Astrocyte of the cerebellum (primary cell): ENCODE data around the gene MAL.

Source experiments
- DNase-seq: peaks from one replicate; pipeline ENCODE4 v3.0.0-alpha.2; 2011; ENCODE audit warnings: low read depth
- H3K4me3 ChIP-seq: 2 replicates; pipeline ENCODE4 v1.5.1; 2011; ENCODE audit warnings: mild to moderate bottlenecking, low read depth, low read length, moderate library complexity
- in situ Hi-C: cut with HindIII; loops from 2 replicates; pipeline ENCODE4 v1.10.0; 2017; ENCODE audit warnings: low sequenced_read_pairs
- TF ChIP-seq, protein P1 (sequence below): IDR thresholded peaks from 2 replicates; pipeline ENCODE4 v1.5.1; 2012; ENCODE audit warnings: low read length, low read depth, moderate library complexity, mild to moderate bottlenecking; ENCODE audit errors: missing control alignments

The MAL gene

DNA sequence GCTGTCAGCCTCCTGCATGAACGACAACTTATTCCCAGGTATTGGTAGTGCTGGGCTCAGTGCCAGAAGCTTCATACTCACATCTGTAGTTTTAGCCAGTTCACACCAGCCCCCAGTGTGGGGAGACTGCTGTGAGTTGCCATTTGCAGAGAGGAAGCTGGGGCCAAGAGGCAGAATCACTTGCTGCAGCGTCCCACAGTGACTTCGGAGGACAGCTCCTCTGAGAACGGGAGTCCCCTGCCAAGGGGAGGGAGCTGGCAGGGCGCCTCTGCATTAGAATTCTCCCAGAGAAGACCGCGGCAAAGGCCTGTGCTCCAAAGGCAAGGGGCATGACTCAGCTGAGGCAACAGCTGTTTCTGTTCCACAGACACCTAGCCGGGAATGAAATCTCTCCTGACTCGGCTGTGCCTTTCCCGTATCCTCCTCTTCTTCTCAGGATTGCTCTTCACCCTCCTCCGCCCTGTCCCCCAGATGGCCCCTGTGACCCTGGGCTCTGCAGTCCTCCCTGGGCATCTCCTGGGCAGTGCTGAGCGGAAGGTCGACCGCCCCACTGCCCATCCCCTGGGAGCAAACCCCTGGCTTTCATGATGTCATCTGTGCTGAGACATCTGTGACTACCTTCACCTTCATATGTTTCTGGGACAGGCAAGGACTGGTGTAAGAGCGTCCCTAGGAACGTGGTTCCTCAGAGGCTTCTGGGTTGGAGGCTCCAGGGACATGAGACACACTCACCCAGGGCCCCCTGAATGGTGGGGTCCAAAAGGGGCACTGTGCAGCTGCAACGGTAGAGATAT lies 18.0 kb downstream of the MAL start:
- H3K4me3 ChIP-seq: no peak overlapping the region
- in situ Hi-C loops: no loop called here
- peak; percentile 34 for DNase-seq
- TF ChIP-seq, protein P1, sequence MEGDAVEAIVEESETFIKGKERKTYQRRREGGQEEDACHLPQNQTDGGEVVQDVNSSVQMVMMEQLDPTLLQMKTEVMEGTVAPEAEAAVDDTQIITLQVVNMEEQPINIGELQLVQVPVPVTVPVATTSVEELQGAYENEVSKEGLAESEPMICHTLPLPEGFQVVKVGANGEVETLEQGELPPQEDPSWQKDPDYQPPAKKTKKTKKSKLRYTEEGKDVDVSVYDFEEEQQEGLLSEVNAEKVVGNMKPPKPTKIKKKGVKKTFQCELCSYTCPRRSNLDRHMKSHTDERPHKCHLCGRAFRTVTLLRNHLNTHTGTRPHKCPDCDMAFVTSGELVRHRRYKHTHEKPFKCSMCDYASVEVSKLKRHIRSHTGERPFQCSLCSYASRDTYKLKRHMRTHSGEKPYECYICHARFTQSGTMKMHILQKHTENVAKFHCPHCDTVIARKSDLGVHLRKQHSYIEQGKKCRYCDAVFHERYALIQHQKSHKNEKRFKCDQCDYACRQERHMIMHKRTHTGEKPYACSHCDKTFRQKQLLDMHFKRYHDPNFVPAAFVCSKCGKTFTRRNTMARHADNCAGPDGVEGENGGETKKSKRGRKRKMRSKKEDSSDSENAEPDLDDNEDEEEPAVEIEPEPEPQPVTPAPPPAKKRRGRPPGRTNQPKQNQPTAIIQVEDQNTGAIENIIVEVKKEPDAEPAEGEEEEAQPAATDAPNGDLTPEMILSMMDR: no peak

DNA sequence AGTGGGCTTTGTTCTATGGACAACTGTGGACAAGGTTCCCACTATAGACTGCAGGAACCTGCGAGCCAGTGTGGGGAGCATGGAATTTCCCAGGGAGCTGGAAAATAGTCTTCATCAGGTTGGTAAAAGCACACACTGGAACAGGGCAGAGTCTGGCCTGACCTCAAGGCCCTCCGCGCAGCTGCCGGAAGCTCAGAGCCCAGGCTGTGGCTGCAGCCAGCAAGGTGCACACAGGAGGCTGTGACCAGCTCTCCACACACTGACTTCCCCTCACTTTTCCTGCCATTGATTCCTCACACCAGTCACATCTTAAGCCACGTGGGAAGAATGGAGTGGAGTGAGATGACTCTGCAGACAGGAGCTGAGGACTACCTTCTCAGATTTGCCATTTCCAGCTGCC lies 19.1 kb downstream of the MAL start:
- in situ Hi-C loops: no loop called here
- TF ChIP-seq, protein P1: no peak
- no peak overlapping the region for H3K4me3 ChIP-seq
- no peak for DNase-seq

DNA sequence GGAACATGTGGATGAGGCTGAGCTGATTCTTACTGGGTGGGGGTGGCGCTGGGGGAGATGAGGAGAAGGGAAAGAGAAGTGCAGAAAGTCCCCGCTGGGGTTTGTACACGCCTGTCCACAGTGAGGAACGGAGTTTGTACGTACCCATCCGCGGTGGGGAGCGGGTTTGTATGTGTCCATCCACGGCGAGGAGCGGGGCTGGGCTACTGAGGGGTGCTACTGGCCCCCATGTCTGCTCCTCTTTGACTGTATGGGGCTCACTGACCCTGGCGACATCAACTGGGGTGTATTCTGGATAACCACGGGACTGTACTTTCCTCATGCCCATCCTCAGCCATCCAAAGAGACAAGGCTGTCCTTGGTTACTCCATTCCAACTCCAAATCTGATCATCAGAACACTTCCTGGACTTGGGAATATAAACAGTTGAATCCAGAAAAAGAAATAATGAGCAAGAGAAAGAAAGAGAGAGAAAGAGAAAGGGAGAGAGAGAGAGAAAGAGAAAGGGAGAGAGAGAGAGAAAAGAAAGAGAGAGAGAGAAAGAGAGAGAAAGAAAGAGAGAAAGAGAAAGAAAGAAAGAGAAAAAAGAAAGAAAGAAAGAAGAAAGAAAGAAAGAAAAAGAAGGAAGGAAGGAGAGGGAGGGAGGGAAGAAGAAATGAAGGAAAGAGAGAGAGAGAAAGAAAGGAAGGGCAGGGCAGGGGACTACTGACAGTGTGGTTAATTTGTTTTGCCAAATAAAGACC lies 21.0 kb downstream of the MAL start:
- no peak overlapping the region for H3K4me3 ChIP-seq
- in situ Hi-C loops: no loop called here
- DNase-seq: no peak
- TF ChIP-seq, protein P1: no peak

DNA sequence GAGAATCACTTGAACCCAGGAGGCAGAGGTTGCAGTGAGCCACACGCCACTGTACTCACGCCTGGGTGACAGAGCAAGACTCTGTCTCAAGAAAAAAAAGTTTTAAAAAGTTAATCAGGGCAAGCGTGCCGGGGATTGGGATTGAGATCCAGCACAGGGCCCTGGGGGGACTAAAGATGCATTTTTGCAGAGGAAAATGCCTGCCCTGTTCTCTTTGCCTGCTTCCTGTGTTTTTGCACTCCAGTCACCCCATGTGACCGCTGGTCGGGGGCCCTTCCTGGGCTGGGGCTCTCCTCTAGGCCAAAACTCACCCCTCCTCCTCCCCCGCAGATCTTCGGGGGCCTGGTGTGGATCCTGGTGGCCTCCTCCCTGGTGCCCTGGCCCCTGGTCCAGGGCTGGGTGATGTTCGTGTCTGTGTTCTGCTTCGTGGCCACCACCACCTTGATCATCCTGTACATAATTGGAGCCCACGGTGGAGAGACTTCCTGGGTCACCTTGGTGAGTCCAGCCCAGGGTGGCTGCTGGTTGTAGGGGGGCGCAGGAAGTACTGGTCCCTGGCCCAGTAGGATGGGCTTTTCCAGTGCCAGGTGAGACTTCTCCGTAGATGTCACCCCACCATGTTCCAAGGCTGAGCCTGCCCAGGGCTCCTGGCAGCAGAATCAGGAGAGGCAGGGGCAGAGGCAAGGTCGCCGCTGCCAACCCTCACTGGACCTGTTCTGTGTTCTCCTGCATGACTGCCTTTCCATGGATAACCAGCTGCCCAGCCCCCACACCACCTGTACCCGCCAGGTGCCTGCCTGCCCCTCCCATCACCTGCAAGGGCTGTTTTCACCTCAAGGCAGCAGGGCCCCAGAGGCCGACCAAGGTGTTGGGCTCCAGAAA lies 22.4 kb downstream of the MAL start:
- in situ Hi-C loops: no loop called here
- DNase-seq: no peak
- H3K4me3 ChIP-seq: no peak overlapping the region

DNA sequence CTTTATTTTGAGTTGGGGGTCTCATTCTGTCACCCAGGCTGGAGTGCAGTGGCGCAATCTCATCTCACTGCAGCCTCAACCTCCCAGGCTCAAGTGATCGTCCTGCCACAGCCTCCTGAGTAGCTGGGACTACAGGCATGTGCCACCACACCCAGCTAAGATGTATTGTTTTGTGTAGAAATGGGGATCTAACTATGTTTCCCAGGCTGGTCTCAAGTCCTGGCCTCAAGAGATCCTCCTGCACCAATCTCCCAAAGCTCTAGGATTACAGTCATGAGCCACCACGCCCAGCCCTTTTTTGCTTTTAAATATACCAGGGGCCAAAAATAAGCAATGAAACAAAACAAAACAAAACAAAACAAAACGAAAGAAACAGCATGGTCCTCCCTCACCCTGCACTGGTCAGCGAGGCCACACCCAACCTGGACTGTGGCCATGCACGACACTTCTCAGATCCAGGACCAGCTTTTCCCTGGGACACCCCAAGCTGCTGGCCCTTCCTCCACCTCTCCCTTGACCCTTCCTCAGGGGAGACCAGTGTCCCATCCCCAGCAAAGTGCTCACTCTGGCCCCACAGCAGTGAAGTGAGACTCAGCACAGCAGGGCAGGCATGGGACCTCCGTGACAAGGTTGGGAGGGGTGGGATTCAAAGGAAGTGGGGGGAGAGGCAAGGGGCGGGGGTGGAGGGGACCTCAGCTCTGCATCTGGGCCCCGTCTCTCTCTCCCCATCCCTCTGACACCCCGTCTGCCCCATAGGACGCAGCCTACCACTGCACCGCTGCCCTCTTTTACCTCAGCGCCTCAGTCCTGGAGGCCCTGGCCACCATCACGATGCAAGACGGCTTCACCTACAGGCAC lies 23.5 kb downstream of the MAL start:
- in situ Hi-C loops: no loop called here
- no peak overlapping the region for H3K4me3 ChIP-seq
- TF ChIP-seq, protein P1: no peak
- DNase-seq: no peak

More for the DNA sequence above, 22.4 kb downstream of the MAL start:
- TF ChIP-seq, protein P1: no peak
